Ishikawa (cell line): ENCODE data around the gene ZNF518B.

ENCODE experiments used
- CEBPB ChIP-seq: IDR thresholded peaks from 2 replicates; pipeline ENCODE4 v1.6.1; 2012
- CREB1 ChIP-seq: IDR thresholded peaks from 2 replicates; pipeline ENCODE4 v1.6.1; 2012; ENCODE audit warnings: low read depth
- EGR1 ChIP-seq: IDR thresholded peaks from 2 replicates; pipeline ENCODE4 v1.6.1; 2012
- EP300 ChIP-seq: IDR thresholded peaks from 2 replicates; pipeline ENCODE4 v1.6.1; 2012; ENCODE audit warnings: borderline replicate concordance
- FOXM1 ChIP-seq: IDR thresholded peaks from 2 replicates; pipeline ENCODE4 v1.6.1; 2012; ENCODE audit warnings: low read depth, borderline replicate concordance
- MAX ChIP-seq: IDR thresholded peaks from 2 replicates; pipeline ENCODE4 v1.6.1; 2012
- NFIC ChIP-seq: IDR thresholded peaks from 2 replicates; pipeline ENCODE4 v1.6.1; 2012
- RAD21 ChIP-seq: IDR thresholded peaks from 2 replicates; pipeline ENCODE4 v1.6.1; 2012; ENCODE audit warnings: low read depth
- REST ChIP-seq: IDR thresholded peaks from 2 replicates; pipeline ENCODE4 v1.6.1; 2012; ENCODE audit warnings: low read depth, mild to moderate bottlenecking
- TAF1 ChIP-seq: IDR thresholded peaks from 2 replicates; pipeline ENCODE4 v1.6.1; 2012; ENCODE audit warnings: low read depth, mild to moderate bottlenecking
- TCF12 ChIP-seq: IDR thresholded peaks from 2 replicates; pipeline ENCODE4 v1.6.1; 2012; ENCODE audit warnings: low read depth
- TEAD4 ChIP-seq: IDR thresholded peaks from 2 replicates; pipeline ENCODE4 v1.6.1; 2012
- USF1 ChIP-seq: IDR thresholded peaks from 2 replicates; pipeline ENCODE4 v1.6.1; 2012
- YY1 ChIP-seq: IDR thresholded peaks from 2 replicates; pipeline ENCODE4 v1.6.1; 2012; ENCODE audit warnings: low read depth
- ZBTB7A ChIP-seq: IDR thresholded peaks from 2 replicates; pipeline ENCODE4 v1.6.1; 2012; ENCODE audit warnings: low read depth

The ZNF518B gene

GRCh38 chr4:10457255-10457801 is at the start of gene ZNF518B:
Gene ZNF518B (minus strand): TSS chr4:10457426. CDS start chr4:10446328, 11,098 bp downstream.
- 0 out of 2 replicates have a peak, but pooled peaks have one; percentile 13 for TF ChIP-seq EGR1
- TF ChIP-seq TCF12 = no peak

- TF ChIP-seq ZBTB7A (no peak), TCF12 (no peak), TEAD4 (no peak), RAD21 (no peak), YY1 (no peak), CREB1 (no peak), NFIC (no peak), EP300 (no peak), USF1 (no peak), TAF1 (no peak), FOXM1 (no peak), REST (no peak), EGR1 (no peak), CEBPB (no peak), MAX (no peak)
These were observed 48.9 kb upstream of the ZNF518B start for GRCh38 chr4:10506077-10506476.

GRCh38 chr4:10504570-10505179 is 47.4 kb upstream of the ZNF518B start:
- no peak for TF ChIP-seq EP300
- no peak for TF ChIP-seq TCF12
- TF ChIP-seq RAD21 = no peak

- TF ChIP-seq USF1 (no peak), CREB1 (no peak), EP300 (no peak)
These were observed 45.5 kb upstream of the ZNF518B start for GRCh38 chr4:10502717-10503116.

- TF ChIP-seq FOXM1 (no peak), MAX (no peak), CREB1 (no peak), EGR1 (no peak), YY1 (no peak), TCF12 (no peak), EP300 (no peak), ZBTB7A (no peak), REST (no peak), TEAD4 (no peak)
These were observed 43.5 kb upstream of the ZNF518B start for GRCh38 chr4:10500776-10501175.

- TF ChIP-seq EGR1 (no peak), REST (no peak), TCF12 (no peak), FOXM1 (no peak), TEAD4 (no peak), USF1 (no peak), MAX (no peak), CEBPB (no peak), TAF1 (no peak), ZBTB7A (no peak), YY1 (no peak), CREB1 (no peak), RAD21 (no peak), EP300 (no peak), NFIC (no peak)
These were observed 39.0 kb upstream of the ZNF518B start for GRCh38 chr4:10496200-10496599.
